Measurements from ENCODE around the gene RNF217. TPM values are rescaled to one million over a fixed set of nuclear protein-coding genes. Genes with fewer than 3 reads are reported as not detected.

The RNF217 gene
- polyA plus RNA-seq, 1 donor (not counting 4 experiments of a cell fraction or from before 2014, with no cell fraction given): 44.0 TPM

DNA sequence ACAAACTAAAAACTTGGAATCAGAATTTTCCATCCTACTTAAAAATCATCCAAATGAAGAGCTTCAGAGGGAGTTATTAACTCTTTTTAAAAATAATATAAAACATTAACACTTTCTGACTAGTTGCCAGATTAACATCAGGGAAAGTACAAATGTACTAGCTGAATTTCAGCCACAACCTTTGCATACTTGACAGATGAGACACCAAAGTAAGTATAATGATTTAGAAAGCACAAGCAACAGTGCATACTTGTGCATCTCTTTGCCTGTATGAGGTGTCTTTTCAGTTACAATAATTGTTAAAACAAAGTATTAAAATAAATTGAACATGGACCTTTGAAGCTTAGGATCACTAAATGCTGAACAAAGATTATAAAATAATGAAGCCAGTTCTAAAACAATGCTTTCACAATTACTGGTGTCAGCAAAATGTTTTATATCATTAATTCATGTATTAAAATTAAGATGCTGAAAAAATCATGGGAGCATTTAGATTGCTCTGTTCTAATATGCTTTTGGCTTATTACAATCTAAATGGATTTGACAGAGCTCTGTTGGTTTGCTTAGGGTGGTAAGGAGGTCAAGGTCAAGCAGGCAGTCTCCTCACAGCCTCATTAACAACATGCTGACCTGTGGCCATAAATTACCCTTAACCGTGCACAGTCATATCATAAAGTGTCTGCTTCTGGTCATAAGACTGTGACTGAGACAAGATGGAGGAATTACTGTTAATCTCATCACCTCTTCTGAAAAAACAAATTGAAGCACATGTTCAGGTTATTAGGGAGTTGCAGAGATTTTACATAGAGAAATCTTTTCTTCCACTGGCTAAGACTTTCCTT lies 15.1 kb downstream of the RNF217 start:
- Histone ChIP-seq H3K9me3 (ENCODE audit: control insufficient read depth, low read depth, low read length) (peaks cover 10% of the 10 kb centered on the region), H3K4me2 (ENCODE audit: control insufficient read depth, extremely low read depth, insufficient read depth, low read depth, low read length) (no peak overlapping the region), H3K4me3 (ENCODE audit: control insufficient read depth in 2 of 3, extremely low read depth in 1 of 3, insufficient read depth in 2 of 3, low read depth in 1 of 3, low read length in 3 of 3) (no peak overlapping the region), H2AFZ (ENCODE audit: control insufficient read depth, low read length) (no peak overlapping the region), H3K27me3 (ENCODE audit: control insufficient read depth, extremely low read depth, insufficient read depth, low read length) (no peaks in the 10 kb centered on the region), H3K9me1 (ENCODE audit: control insufficient read depth, extremely low read depth, insufficient read depth, low read length) (no peaks in the 10 kb centered on the region), H3K9ac (ENCODE audit: control insufficient read depth, extremely low read depth, insufficient read depth, low read length) (no peak overlapping the region), H3K79me2 (ENCODE audit: control insufficient read depth, insufficient read depth, low read length) (peaks cover 84% of the 10 kb centered on the region), H4K20me1 (ENCODE audit: control insufficient read depth, extremely low read depth, insufficient read depth, low read length) (no peaks in the 10 kb centered on the region), H3K27ac (ENCODE audit: control insufficient read depth, insufficient read depth, low read length) (peak overlapping the region; percentile 21), H3K36me3 (ENCODE audit: control insufficient read depth in 2 of 2, extremely low read depth in 1 of 2, insufficient read depth in 2 of 2, low read length in 2 of 2) (peaks cover 15 to 28% of the 10 kb centered on the region in 2 experiments), H3K4me1 (ENCODE audit: control insufficient read depth, extremely low read depth, insufficient read depth, low read length) (peaks cover 14% of the 10 kb centered on the region)
- dilution Hi-C loops (cut with MboI; ENCODE audit: extremely low pct_ligation_motif_present, low sequenced_read_pairs): no loop called here
- FAIRE-seq (peak; percentile 61), DNase-seq (ENCODE audit: low read depth, low spot score) (no peak)
- TF ChIP-seq EZH2 (IDR thresholded peaks at IDR 0.05; ENCODE audit: low read length): no peak
- TF ChIP-seq, protein P1, sequence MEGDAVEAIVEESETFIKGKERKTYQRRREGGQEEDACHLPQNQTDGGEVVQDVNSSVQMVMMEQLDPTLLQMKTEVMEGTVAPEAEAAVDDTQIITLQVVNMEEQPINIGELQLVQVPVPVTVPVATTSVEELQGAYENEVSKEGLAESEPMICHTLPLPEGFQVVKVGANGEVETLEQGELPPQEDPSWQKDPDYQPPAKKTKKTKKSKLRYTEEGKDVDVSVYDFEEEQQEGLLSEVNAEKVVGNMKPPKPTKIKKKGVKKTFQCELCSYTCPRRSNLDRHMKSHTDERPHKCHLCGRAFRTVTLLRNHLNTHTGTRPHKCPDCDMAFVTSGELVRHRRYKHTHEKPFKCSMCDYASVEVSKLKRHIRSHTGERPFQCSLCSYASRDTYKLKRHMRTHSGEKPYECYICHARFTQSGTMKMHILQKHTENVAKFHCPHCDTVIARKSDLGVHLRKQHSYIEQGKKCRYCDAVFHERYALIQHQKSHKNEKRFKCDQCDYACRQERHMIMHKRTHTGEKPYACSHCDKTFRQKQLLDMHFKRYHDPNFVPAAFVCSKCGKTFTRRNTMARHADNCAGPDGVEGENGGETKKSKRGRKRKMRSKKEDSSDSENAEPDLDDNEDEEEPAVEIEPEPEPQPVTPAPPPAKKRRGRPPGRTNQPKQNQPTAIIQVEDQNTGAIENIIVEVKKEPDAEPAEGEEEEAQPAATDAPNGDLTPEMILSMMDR (optimal IDR thresholded peaks at IDR 0.05 in 1 of 3, IDR thresholded peaks at IDR 0.05 in 1 of 3, conservative IDR thresholded peaks at IDR 0.05 in 1 of 3; ENCODE audit: extremely low read depth in 1 of 3, insufficient read depth in 2 of 3, low read length in 3 of 3): no peak

DNA sequence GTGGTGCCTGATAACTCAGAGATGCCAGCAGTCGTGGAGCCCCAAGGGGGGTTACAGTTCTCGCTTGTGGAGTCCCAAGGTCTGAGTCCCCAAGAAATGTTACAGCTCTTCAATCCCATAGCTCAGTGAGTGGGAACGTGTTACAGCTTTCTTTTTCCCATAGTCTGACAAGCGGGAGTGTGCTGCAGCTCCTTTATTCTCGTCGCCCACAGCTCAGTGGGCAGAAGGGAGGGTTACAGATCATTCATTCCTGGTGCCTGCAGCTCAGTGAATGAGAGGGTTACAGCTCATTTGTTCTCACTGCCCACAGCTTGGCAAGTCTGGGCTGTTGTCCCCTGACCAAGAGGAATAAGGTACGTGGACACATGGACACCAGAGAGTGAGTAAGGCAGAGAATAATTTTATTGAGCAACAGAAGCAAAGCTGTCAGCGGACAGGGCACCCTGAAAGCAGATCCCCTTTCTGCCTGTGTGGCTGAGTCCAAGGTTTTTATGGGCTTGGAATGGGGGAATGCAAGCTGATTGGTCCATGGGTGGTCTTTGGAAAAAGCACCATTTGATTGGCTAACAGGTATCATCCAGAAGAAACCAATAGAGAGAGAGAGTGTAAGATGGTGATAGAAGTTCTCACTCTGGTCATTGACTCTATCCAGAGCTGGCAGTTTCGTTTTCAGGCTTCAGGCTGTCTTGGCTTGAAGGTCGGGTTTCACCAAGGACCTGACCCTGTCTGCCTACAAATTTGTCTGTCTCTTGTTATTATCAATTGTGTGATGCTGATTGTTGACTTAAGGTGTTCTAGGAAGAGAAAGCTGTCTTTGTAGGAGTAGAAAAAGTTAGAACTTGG lies 16.4 kb downstream of the RNF217 start:
- no peaks in the 10 kb centered on the region for H3K27me3 ChIP-seq (ENCODE audit: control insufficient read depth, extremely low read depth, insufficient read depth, low read length)
- dilution Hi-C loops (cut with MboI; ENCODE audit: extremely low pct_ligation_motif_present, low sequenced_read_pairs): no loop called here
- no peak overlapping the region for H3K27ac ChIP-seq (ENCODE audit: control insufficient read depth, insufficient read depth, low read length)
- peaks cover 13 to 17% of the 10 kb centered on the region in 2 experiments for H3K36me3 ChIP-seq (ENCODE audit: control insufficient read depth in 2 of 2, extremely low read depth in 1 of 2, insufficient read depth in 2 of 2, low read length in 2 of 2)
- peaks cover 81% of the 10 kb centered on the region for H3K79me2 ChIP-seq (ENCODE audit: control insufficient read depth, insufficient read depth, low read length)
- no peak overlapping the region for H3K4me3 ChIP-seq (ENCODE audit: control insufficient read depth in 2 of 3, extremely low read depth in 1 of 3, insufficient read depth in 2 of 3, low read depth in 1 of 3, low read length in 3 of 3)
- peak; percentile 29 for FAIRE-seq
- no peaks in the 10 kb centered on the region for H3K9me1 ChIP-seq (ENCODE audit: control insufficient read depth, extremely low read depth, insufficient read depth, low read length)
- peaks cover 10% of the 10 kb centered on the region for H3K9me3 ChIP-seq (ENCODE audit: control insufficient read depth, low read depth, low read length)
- H4K20me1 ChIP-seq (ENCODE audit: control insufficient read depth, extremely low read depth, insufficient read depth, low read length): no peaks in the 10 kb centered on the region
- no peak overlapping the region for H3K4me2 ChIP-seq (ENCODE audit: control insufficient read depth, extremely low read depth, insufficient read depth, low read depth, low read length)
- no peak overlapping the region for H3K9ac ChIP-seq (ENCODE audit: control insufficient read depth, extremely low read depth, insufficient read depth, low read length)
- no peak for TF ChIP-seq EZH2 (IDR thresholded peaks at IDR 0.05; ENCODE audit: low read length)
- TF ChIP-seq, protein P1 (optimal IDR thresholded peaks at IDR 0.05 in 1 of 3, IDR thresholded peaks at IDR 0.05 in 1 of 3, conservative IDR thresholded peaks at IDR 0.05 in 1 of 3; ENCODE audit: extremely low read depth in 1 of 3, insufficient read depth in 2 of 3, low read length in 3 of 3): no peak
- no peak overlapping the region for H2AFZ ChIP-seq (ENCODE audit: control insufficient read depth, low read length)
- DNase-seq (ENCODE audit: low read depth, low spot score): no peak
- H3K4me1 ChIP-seq (ENCODE audit: control insufficient read depth, extremely low read depth, insufficient read depth, low read length): peaks cover 28% of the 10 kb centered on the region
